Fibroblast of lung (primary cell): ENCODE measurements around the gene SLC25A51. TPM values are rescaled to one million over a fixed set of nuclear protein-coding genes. Genes with fewer than 3 reads are reported as not detected.

Experiments used
- DNase-seq, 2 donors: peaks; one replicate each; pipeline versions ENCODE4 v3.0.0 to v3.0.0-alpha.2; 2010; ENCODE audit warnings: low read depth in 2 of 2
- H2AFZ ChIP-seq: 2 replicates; pipeline ENCODE4 v1.5.1; 2012; ENCODE audit warnings: low read length, control low read depth, inconsistent platforms
- H3K27ac ChIP-seq: 2 replicates; pipeline ENCODE4 v1.5.1; 2011; ENCODE audit warnings: low read length, control low read depth; ENCODE audit not compliant: insufficient read depth
- H3K27me3 ChIP-seq: 2 replicates; pipeline ENCODE4 v1.5.1; 2011; ENCODE audit warnings: mild to moderate bottlenecking, low read length; ENCODE audit not compliant: control insufficient read depth, insufficient read depth
- H3K36me3 ChIP-seq: 2 replicates; pipeline ENCODE4 v1.5.1; 2011; ENCODE audit warnings: low read length; ENCODE audit not compliant: control insufficient read depth, insufficient read depth
- H3K4me1 ChIP-seq: 2 replicates; pipeline ENCODE4 v1.5.1; 2011; ENCODE audit warnings: low read length; ENCODE audit not compliant: control insufficient read depth, insufficient read depth; ENCODE audit errors: extremely low read depth
- H3K4me2 ChIP-seq: 2 replicates; pipeline ENCODE4 v1.5.1; 2011; ENCODE audit warnings: low read length, control low read depth; ENCODE audit not compliant: insufficient read depth; ENCODE audit errors: extremely low read depth
- H3K4me3 ChIP-seq, 4 experiments: fragments of 200-600 bp in 1 of 4; sonication (generic) in 1 of 4; replicated peaks in 1 of 4; 2 replicates each; pipeline ENCODE4 v1.5.1; 2011 to 2016; ENCODE audit warnings: low read length in 4 of 4, low read depth in 3 of 4, mild to moderate bottlenecking in 3 of 4, control low read depth in 2 of 4, inconsistent platforms in 1 of 4, mixed read lengths in 1 of 4; ENCODE audit not compliant: insufficient read depth in 1 of 4; ENCODE audit errors: control extremely low read depth in 1 of 4
- H3K79me2 ChIP-seq: 2 replicates; pipeline ENCODE4 v1.5.1; 2012; ENCODE audit warnings: mild to moderate bottlenecking, low read length, inconsistent platforms; ENCODE audit not compliant: control insufficient read depth, insufficient read depth
- H3K9ac ChIP-seq: 2 replicates; pipeline ENCODE4 v1.5.1; 2011; ENCODE audit warnings: mild to moderate bottlenecking, low read length, control low read depth; ENCODE audit not compliant: insufficient read depth
- H3K9me3 ChIP-seq: 2 replicates; pipeline ENCODE4 v1.5.1; 2012; ENCODE audit warnings: low read depth, low read length; ENCODE audit not compliant: control insufficient read depth, insufficient read depth
- H4K20me1 ChIP-seq: 2 replicates; pipeline ENCODE4 v1.5.1; 2011; ENCODE audit warnings: low read length; ENCODE audit not compliant: control insufficient read depth, insufficient read depth; ENCODE audit errors: extremely low read depth
- EZH2 ChIP-seq: IDR thresholded peaks from 2 replicates; pipeline ENCODE4 v1.5.1; 2012; ENCODE audit warnings: low read length, control low read depth, mild to moderate bottlenecking; ENCODE audit errors: missing control alignments
- polyA plus RNA-seq, 2 donors: library from polyadenylated mRNA; depleted of rRNA in 1 of 2; stranded (reverse) in 1 of 2; unstranded in 1 of 2; fragments of >200 nt; gene quantifications; 2 replicates each; pipeline ENCODE4 v1.2.1, GENCODE V29; 2011 to 2012; ENCODE audit warnings: missing spikeins in 1 of 2
- total RNA-seq: library from RNA; depleted of rRNA; stranded (reverse); fragments of >200 nt; gene quantifications from 2 replicates; pipeline ENCODE4 v1.2.1, GENCODE V29; 2014
- TF ChIP-seq, protein P1 (sequence below), 2 donors: IDR thresholded peaks in 1 of 2; conservative IDR thresholded peaks in 1 of 2; 1 replicate in 1 of 2; 2 replicates in 1 of 2; pipeline ENCODE4 v1.5.1; 2011 to 2012; ENCODE audit warnings: low read length in 2 of 2, control low read depth in 1 of 2, inconsistent platforms in 1 of 2, low read depth in 1 of 2, mild to moderate bottlenecking in 1 of 2

SLC25A51 gene
- total and polyA plus RNA-seq, 2 donors (not counting 1 experiment from before 2014, with no cell fraction given): 39.3 to 100 TPM

DNA sequence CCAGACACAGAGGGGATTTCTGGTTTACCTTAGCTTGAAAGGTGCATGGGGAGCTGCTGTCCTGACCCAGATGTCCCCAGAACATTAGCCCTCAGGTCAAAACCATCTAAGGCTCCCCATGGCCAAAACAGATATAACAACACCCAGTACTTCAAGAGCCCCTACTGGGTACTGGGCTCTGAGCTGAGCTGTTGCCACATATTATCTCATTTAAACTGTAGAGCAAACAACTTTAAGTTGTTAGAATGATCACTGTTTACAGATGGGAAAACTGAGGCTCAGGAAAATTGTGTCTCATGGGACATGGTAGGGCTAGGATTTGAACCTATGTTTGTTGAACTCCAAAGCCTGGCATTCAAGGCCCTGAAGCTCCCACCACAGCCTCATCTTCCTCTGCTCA, 20.6 kb upstream of the SLC25A51 start:
- H3K4me2 ChIP-seq: no peak overlapping the region
- no peak overlapping the region for H3K27ac ChIP-seq
- H3K36me3 ChIP-seq: peaks cover 9% of the 10 kb centered on the region
- no peaks in the 10 kb centered on the region for H3K27me3 ChIP-seq
- H2AFZ ChIP-seq: no peak overlapping the region
- peaks cover 3% of the 10 kb centered on the region for H3K4me1 ChIP-seq
- DNase-seq: no peak
- H3K9me3 ChIP-seq: no peaks in the 10 kb centered on the region
- peaks cover 8% of the 10 kb centered on the region for H3K79me2 ChIP-seq
- no peak overlapping the region for H3K4me3 ChIP-seq
- TF ChIP-seq EZH2: no peak
- TF ChIP-seq, protein P1, sequence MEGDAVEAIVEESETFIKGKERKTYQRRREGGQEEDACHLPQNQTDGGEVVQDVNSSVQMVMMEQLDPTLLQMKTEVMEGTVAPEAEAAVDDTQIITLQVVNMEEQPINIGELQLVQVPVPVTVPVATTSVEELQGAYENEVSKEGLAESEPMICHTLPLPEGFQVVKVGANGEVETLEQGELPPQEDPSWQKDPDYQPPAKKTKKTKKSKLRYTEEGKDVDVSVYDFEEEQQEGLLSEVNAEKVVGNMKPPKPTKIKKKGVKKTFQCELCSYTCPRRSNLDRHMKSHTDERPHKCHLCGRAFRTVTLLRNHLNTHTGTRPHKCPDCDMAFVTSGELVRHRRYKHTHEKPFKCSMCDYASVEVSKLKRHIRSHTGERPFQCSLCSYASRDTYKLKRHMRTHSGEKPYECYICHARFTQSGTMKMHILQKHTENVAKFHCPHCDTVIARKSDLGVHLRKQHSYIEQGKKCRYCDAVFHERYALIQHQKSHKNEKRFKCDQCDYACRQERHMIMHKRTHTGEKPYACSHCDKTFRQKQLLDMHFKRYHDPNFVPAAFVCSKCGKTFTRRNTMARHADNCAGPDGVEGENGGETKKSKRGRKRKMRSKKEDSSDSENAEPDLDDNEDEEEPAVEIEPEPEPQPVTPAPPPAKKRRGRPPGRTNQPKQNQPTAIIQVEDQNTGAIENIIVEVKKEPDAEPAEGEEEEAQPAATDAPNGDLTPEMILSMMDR (conservative IDR thresholded peaks at IDR 0.05 in 1 of 2, IDR thresholded peaks at IDR 0.05 in 1 of 2; ENCODE audit: low read depth in 1 of 2, low read length in 2 of 2): no peak
- H4K20me1 ChIP-seq: no peaks in the 10 kb centered on the region
- no peak overlapping the region for H3K9ac ChIP-seq

DNA sequence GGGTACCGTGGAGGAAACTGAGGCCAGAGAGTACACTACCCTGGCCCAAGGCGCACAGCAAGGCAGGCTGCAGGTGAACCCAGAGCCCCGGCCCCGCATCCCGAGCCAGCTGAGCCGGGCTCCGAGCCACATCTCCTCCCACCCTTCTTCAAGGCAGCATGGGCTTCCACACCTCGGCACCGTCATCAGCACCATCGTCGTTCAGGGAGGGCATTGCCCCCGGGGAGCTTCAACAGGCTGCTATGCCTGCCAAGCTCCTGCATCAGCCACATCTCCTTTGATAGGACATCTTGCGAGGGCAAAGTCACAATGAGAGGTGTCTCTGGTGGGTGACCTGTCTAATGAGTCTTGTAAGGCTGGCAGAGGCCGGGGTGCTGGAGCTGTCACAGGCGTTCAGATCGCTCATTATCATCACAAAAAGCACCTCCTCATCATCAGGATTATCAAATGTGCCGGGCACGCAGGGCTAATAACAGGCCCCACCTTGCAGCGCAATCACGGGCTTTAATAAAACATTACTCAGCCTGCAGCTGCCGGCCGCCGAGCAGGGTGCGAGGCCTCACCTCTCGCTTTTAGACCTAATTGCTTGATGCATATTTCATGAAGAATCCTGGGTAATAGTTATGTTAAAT, 20.0 kb upstream of the SLC25A51 start:
- H3K9ac ChIP-seq: no peak overlapping the region
- H3K4me3 ChIP-seq: no peak overlapping the region
- H3K4me2 ChIP-seq: no peak overlapping the region
- H3K4me1 ChIP-seq: peaks cover 3% of the 10 kb centered on the region
- no peak overlapping the region for H2AFZ ChIP-seq
- no peak for DNase-seq
- TF ChIP-seq, protein P1 (conservative IDR thresholded peaks at IDR 0.05 in 1 of 2, IDR thresholded peaks at IDR 0.05 in 1 of 2; ENCODE audit: low read depth in 1 of 2, low read length in 2 of 2): no peak
- TF ChIP-seq EZH2: no peak
- H3K27ac ChIP-seq: no peak overlapping the region
- H3K79me2 ChIP-seq: peaks cover 7% of the 10 kb centered on the region
- H3K27me3 ChIP-seq: no peaks in the 10 kb centered on the region
- H3K9me3 ChIP-seq: no peaks in the 10 kb centered on the region
- peaks cover 8% of the 10 kb centered on the region for H3K36me3 ChIP-seq
- H4K20me1 ChIP-seq: no peaks in the 10 kb centered on the region

DNA sequence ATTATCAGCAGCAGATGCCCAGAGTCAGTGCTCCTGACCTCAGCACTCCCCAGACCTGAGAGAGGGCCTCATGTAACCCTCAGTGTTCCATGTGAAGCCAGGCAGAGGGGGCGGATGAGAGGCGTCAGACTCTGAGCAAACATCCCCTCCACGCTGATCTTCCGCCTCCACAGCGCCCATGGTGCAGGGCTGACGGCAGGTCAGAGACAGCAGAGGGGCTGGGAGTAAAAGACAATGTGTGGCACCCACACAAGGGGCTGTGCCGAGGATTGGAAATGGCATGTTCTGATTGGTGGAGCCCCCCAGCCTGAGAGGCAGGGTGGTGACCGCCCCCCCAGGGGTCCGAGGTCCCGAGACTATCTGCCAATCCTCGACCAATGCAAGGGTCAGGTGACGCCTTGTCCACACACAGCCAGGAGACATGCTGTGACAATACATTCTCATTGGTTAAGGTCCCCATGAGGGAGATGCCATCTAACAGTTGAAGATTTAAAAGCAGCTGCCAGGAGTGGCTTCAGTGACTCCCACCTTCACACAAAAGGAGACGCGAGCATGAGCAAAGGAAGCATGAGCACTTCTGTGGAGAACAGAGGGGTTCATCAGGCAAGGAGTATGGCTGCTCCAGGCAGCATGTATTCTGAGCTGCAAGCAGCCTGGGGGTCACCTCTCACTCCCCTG, 19.3 kb upstream of the SLC25A51 start:
- Histone ChIP-seq H3K4me2 (no peak overlapping the region), H3K36me3 (peaks cover 12% of the 10 kb centered on the region), H3K27ac (no peak overlapping the region), H2AFZ (no peak overlapping the region), H3K4me3 (no peak overlapping the region), H3K27me3 (no peaks in the 10 kb centered on the region), H3K9me3 (no peaks in the 10 kb centered on the region), H3K4me1 (peaks cover 3% of the 10 kb centered on the region), H4K20me1 (no peaks in the 10 kb centered on the region), H3K9ac (no peak overlapping the region), H3K79me2 (peaks cover 2% of the 10 kb centered on the region)
- no peak for TF ChIP-seq EZH2
- TF ChIP-seq, protein P1 (conservative IDR thresholded peaks at IDR 0.05 in 1 of 2, IDR thresholded peaks at IDR 0.05 in 1 of 2; ENCODE audit: low read depth in 1 of 2, low read length in 2 of 2): no peak
- DNase-seq: no peak
